Naive thymus-derived CD4-positive, alpha-beta T cell (primary cell): ENCODE measurements around the gene HNRNPUL1. TPM values are rescaled to one million over a fixed set of nuclear protein-coding genes. Genes with fewer than 3 reads are reported as not detected.

Experiments used
- ATAC-seq: fragments of 150-1000 bp; cut with Tn5 transposase; 2 replicates; pipeline ENCODE4 v1.10.0; 2021; ENCODE audit warnings: mild to moderate bottlenecking, moderate library complexity
- CTCF ChIA-PET: fragments of 350-600 bp; sonication (Branson Sonifier 250); formaldehyde crosslinking; loops from one replicate; lab custom pipeline; 2021; ENCODE audit warnings: antibody characterized with exemption; lab: Charles Lee
- POLR2A ChIA-PET: fragments of 350-600 bp; sonication (Branson Sonifier 250); formaldehyde crosslinking; loops from one replicate; lab custom pipeline; 2021; ENCODE audit warnings: antibody characterized with exemption, inconsistent platforms; lab: Charles Lee
- DNase-seq, 9 donors: peaks; one replicate each; pipeline versions ENCODE4 v3.0.0 to v3.0.0-alpha.2; 2020 to 2022; ENCODE audit warnings: mixed read lengths in 1 of 9
- H3K27ac ChIP-seq: one replicate; pipeline ENCODE4 v1.7.0; 2013; ENCODE audit warnings: mild to moderate bottlenecking, low read depth, low read length, moderate library complexity
- H3K27me3 ChIP-seq, 2 donors: one replicate each; pipeline ENCODE4 v1.7.0; 2013; ENCODE audit warnings: low read length in 2 of 2, mild to moderate bottlenecking in 2 of 2, moderate library complexity in 2 of 2; ENCODE audit not compliant: control insufficient read depth in 2 of 2, insufficient read depth in 2 of 2
- H3K36me3 ChIP-seq, 3 experiments: 1 replicate in 2 of 3; 2 replicates in 1 of 3; pipeline ENCODE4 v1.7.0; 2013; ENCODE audit warnings: low read length in 3 of 3, mild to moderate bottlenecking in 3 of 3, moderate library complexity in 1 of 3; ENCODE audit not compliant: insufficient read depth in 3 of 3, control insufficient read depth in 2 of 3
- H3K4me1 ChIP-seq, 2 donors: one replicate each; pipeline ENCODE4 v1.7.0; 2013; ENCODE audit warnings: low read length in 2 of 2, mild to moderate bottlenecking in 2 of 2, moderate library complexity in 1 of 2; ENCODE audit not compliant: control insufficient read depth in 2 of 2, insufficient read depth in 2 of 2
- H3K4me3 ChIP-seq: 2 replicates; pipeline ENCODE4 v1.7.0; 2013; ENCODE audit warnings: mild to moderate bottlenecking, low read length
- H3K9me3 ChIP-seq, 3 experiments: 1 replicate in 2 of 3; 2 replicates in 1 of 3; pipeline ENCODE4 v1.7.0; 2013; ENCODE audit warnings: low read length in 3 of 3; ENCODE audit not compliant: control insufficient read depth in 2 of 3
- H3K27ac Mint-ChIP-seq, 9 donors: one replicate each; pipeline ENCODE4 v1.8.0; 2020 to 2022; ENCODE audit warnings: mixed read lengths in 9 of 9, mild to moderate bottlenecking in 8 of 9, moderate library complexity in 5 of 9, inconsistent platforms in 2 of 9
- H3K27me3 Mint-ChIP-seq, 5 donors: one replicate each; pipeline ENCODE4 v1.8.0; 2021 to 2022; ENCODE audit warnings: mixed read lengths in 5 of 5, mild to moderate bottlenecking in 1 of 5
- H3K36me3 Mint-ChIP-seq, 5 donors: one replicate each; pipeline ENCODE4 v1.8.0; 2020 to 2022; ENCODE audit warnings: mixed read lengths in 5 of 5, mild to moderate bottlenecking in 3 of 5, inconsistent platforms in 1 of 5
- H3K4me1 Mint-ChIP-seq, 7 donors: one replicate each; pipeline ENCODE4 v1.8.0; 2020 to 2022; ENCODE audit warnings: mixed read lengths in 7 of 7, mild to moderate bottlenecking in 3 of 7, inconsistent platforms in 1 of 7
- H3K4me3 Mint-ChIP-seq, 10 donors: one replicate each; pipeline ENCODE4 v1.8.0; 2020 to 2022; ENCODE audit warnings: mild to moderate bottlenecking in 10 of 10, mixed read lengths in 10 of 10, moderate library complexity in 6 of 10, inconsistent platforms in 2 of 10
- H3K9me3 Mint-ChIP-seq, 11 donors: one replicate each; pipeline ENCODE4 v1.8.0; 2020 to 2022; ENCODE audit warnings: mixed read lengths in 11 of 11, mild to moderate bottlenecking in 4 of 11, inconsistent platforms in 1 of 11, moderate library complexity in 1 of 11
- intact Hi-C, 2 donors: fragments of 100-400 bp; cut with micrococcal nuclease; formaldehyde crosslinking; loops; one replicate each; pipeline ENCODE4 v1.15.1; 2023
- polyA plus RNA-seq, 2 donors: library from polyadenylated mRNA; unstranded; fragments of 300-500 nt; fragmentation: Illumina TruSeq; gene quantifications; one replicate each; pipeline ENCODE4 v1.2.3, GENCODE V29; 2021
- total RNA-seq, 6 experiments: library from RNA in 5 of 6; stranded (reverse) in 5 of 6; gene quantifications; 1 replicate in 5 of 6; 2 replicates in 1 of 6; pipeline ENCODE4 v1.2.3 and lab custom pipeline; 2021 to 2026

The HNRNPUL1 gene
- total and polyA plus RNA-seq, 7 experiments from 2014 or later, result 51.4 to 319 (median 270) TPM

DNA sequence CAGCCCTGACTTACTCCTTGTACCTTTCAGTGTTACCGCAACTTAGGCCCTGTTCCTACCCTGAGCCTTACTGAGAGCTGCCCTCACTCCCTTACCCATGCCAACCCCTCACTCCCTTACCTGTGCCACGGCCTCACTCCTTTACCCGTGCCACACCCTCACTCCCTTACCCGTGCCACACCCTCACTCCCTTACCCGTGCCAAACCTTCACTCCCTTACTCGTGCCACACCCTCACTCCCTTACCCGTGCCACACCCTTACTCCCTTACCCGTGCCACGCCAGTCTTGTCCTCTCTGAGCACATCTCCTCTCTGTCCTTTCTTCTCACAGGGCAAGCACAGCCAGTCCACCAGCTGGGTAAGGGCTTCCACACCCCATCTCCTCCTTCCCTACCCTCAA, 24.8 kb upstream of the HNRNPUL1 start:
- DNase-seq (no peak), ATAC-seq (no peak)
- H3K36me3 Mint-ChIP-seq, result no peaks in the 10 kb centered on the region
- ChIA-PET POLR2A (no interaction called here), CTCF (no interaction called here)
- H3K4me3 Mint-ChIP-seq, result no peak overlapping the region
- no peaks in the 10 kb centered on the region for H3K9me3 ChIP-seq
- H3K4me3 ChIP-seq, result no peak overlapping the region
- H3K27me3 Mint-ChIP-seq, result peaks cover 0 to 6% (median 0%) of the 10 kb centered on the region in 5 donors
- peaks cover 0 to 4% (median 0%) of the 10 kb centered on the region in 11 donors for H3K9me3 Mint-ChIP-seq
- H3K36me3 ChIP-seq, result no peaks in the 10 kb centered on the region
- H3K4me1 Mint-ChIP-seq, result peaks cover 0 to 4% (median 0%) of the 10 kb centered on the region in 7 donors
- intact Hi-C loops, result no loop called here
- no peak overlapping the region for H3K27ac Mint-ChIP-seq
- no peak overlapping the region for H3K27ac ChIP-seq
- H3K27me3 ChIP-seq, result no peaks in the 10 kb centered on the region
- no peaks in the 10 kb centered on the region for H3K4me1 ChIP-seq

DNA sequence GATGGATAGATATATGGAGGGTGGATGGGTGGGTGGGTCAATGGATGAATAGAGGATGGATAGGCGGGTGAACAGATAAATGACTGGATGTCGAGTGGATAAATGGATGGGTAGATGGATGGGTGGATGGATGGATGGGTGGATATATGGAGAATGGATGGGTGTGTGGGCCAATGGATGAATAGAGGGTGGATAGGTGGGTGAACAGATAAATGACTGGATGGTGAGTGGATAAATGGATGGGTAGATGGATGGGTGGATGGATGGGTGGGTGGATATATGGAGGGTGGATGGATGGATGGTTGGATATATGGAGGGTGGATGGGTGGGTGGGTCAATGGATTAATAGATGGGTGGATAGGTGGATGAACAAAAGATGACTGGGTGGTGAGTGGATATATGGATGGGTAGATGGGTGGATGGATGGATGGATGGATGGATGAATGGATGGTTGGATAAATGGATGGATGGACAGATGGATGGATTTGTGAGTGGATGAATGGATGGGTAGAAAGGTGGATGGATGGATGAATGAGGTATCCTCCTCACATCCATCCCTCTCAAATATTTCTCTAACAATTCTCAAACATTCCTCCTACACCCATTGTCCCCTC, 24.1 kb upstream of the HNRNPUL1 start:
- no peaks in the 10 kb centered on the region for H3K9me3 ChIP-seq
- peaks cover 0 to 6% (median 0%) of the 10 kb centered on the region in 5 donors for H3K27me3 Mint-ChIP-seq
- ChIA-PET POLR2A (no interaction called here), CTCF (no interaction called here)
- no peaks in the 10 kb centered on the region for H3K36me3 Mint-ChIP-seq
- H3K27ac Mint-ChIP-seq, result no peak overlapping the region
- no peak overlapping the region for H3K27ac ChIP-seq
- H3K4me3 Mint-ChIP-seq, result no peak overlapping the region
- no peak overlapping the region for H3K4me3 ChIP-seq
- no peaks in the 10 kb centered on the region for H3K36me3 ChIP-seq
- DNase-seq (no peak), ATAC-seq (no peak)
- peaks cover 0 to 4% (median 0%) of the 10 kb centered on the region in 7 donors for H3K4me1 Mint-ChIP-seq
- peaks cover 0 to 4% (median 0%) of the 10 kb centered on the region in 11 donors for H3K9me3 Mint-ChIP-seq
- no peaks in the 10 kb centered on the region for H3K4me1 ChIP-seq
- intact Hi-C loops, result no loop called here
- H3K27me3 ChIP-seq, result no peaks in the 10 kb centered on the region

GRCh38 chr19:41241859-41242258, 22.3 kb upstream of the HNRNPUL1 start:
- H3K27me3 ChIP-seq, result no peaks in the 10 kb centered on the region
- no peak overlapping the region for H3K4me3 Mint-ChIP-seq
- H3K9me3 Mint-ChIP-seq, result peaks cover 0 to 4% (median 0%) of the 10 kb centered on the region in 11 donors
- DNase-seq, result no peak
- peaks cover 0 to 6% (median 0%) of the 10 kb centered on the region in 5 donors for H3K27me3 Mint-ChIP-seq
- peaks cover 0 to 4% (median 0%) of the 10 kb centered on the region in 7 donors for H3K4me1 Mint-ChIP-seq
- H3K36me3 ChIP-seq, result no peaks in the 10 kb centered on the region
- H3K27ac Mint-ChIP-seq, result no peak overlapping the region
- no peaks in the 10 kb centered on the region for H3K36me3 Mint-ChIP-seq
- H3K4me1 ChIP-seq, result no peaks in the 10 kb centered on the region
- no peak overlapping the region for H3K27ac ChIP-seq
- H3K9me3 ChIP-seq, result no peaks in the 10 kb centered on the region
- POLR2A ChIA-PET, result interaction anchor here (0.6 kb wide), 1 partner anchor 207 kb away, joined by 3 read pairs; no protein-coding TSS in a partner anchor
- H3K4me3 ChIP-seq, result no peak overlapping the region
- intact Hi-C loops, result no loop called here
- CTCF ChIA-PET, result no interaction called here
- no peak for ATAC-seq

- intact Hi-C loops, result no loop called here
- H3K27ac Mint-ChIP-seq, result no peak overlapping the region
- no peaks in the 10 kb centered on the region for H3K4me1 ChIP-seq
- H3K9me3 ChIP-seq, result no peaks in the 10 kb centered on the region
- H3K27me3 ChIP-seq, result no peaks in the 10 kb centered on the region
- peaks cover 0 to 1% (median 0%) of the 10 kb centered on the region in 7 donors for H3K4me1 Mint-ChIP-seq
- POLR2A ChIA-PET, result no interaction called here
- H3K4me3 ChIP-seq, result no peak overlapping the region
- H3K9me3 Mint-ChIP-seq, result peaks cover 0 to 4% (median 0%) of the 10 kb centered on the region in 11 donors
- peaks cover 0 to 6% (median 0%) of the 10 kb centered on the region in 5 donors for H3K27me3 Mint-ChIP-seq
- ATAC-seq (no peak), DNase-seq (no peak)
- CTCF ChIA-PET, result interaction anchor here (0.6 to 0.7 kb wide), 2 partner anchors 609 to 1001 kb away, joined by 3 read pairs; no protein-coding TSS in a partner anchor
- H3K27ac ChIP-seq, result no peak overlapping the region
- no peak overlapping the region for H3K4me3 Mint-ChIP-seq
- no peaks in the 10 kb centered on the region for H3K36me3 Mint-ChIP-seq
- no peaks in the 10 kb centered on the region for H3K36me3 ChIP-seq
Observed at GRCh38 chr19:41244117-41244516, 20.1 kb upstream of the HNRNPUL1 start.

- DNase-seq (no peak), ATAC-seq (no peak)
- H3K4me3 ChIP-seq, result no peak overlapping the region
- ChIA-PET CTCF (no interaction called here), POLR2A (interaction anchor here (0.7 kb wide), 1 partner anchor 94 kb away, joined by 3 read pairs; no protein-coding TSS in a partner anchor)
- H3K36me3 ChIP-seq, result no peaks in the 10 kb centered on the region
- no peaks in the 10 kb centered on the region for H3K9me3 ChIP-seq
- H3K4me1 Mint-ChIP-seq, result peaks cover 0 to 1% (median 0%) of the 10 kb centered on the region in 7 donors
- no peak overlapping the region for H3K27ac Mint-ChIP-seq
- no peak overlapping the region for H3K4me3 Mint-ChIP-seq
- no peaks in the 10 kb centered on the region for H3K9me3 Mint-ChIP-seq
- H3K27me3 ChIP-seq, result no peaks in the 10 kb centered on the region
- intact Hi-C loops, result no loop called here
- H3K36me3 Mint-ChIP-seq, result no peaks in the 10 kb centered on the region
- H3K4me1 ChIP-seq, result no peaks in the 10 kb centered on the region
- no peaks in the 10 kb centered on the region for H3K27me3 Mint-ChIP-seq
- no peak overlapping the region for H3K27ac ChIP-seq
Observed at GRCh38 chr19:41245843-41246242, 18.3 kb upstream of the HNRNPUL1 start.

DNA sequence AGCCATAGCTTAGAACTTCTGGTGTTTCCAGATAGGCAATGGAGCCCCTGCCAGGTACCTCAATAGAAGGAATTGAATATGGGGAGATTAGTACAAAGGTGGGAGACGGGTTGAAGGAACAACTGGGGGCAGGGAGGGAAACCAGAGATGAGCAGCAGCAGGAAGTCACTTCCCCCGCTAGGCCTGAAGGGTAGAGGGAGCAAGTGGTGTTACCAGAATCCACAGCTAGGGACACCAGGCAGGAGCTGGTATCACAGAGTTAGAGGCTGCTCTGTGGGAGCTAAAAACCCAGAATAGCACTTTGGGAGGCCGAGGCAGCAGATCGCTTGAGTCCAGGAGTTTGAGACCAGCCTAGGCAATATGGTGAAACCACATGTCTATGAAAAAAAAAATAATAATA, 15.3 kb upstream of the HNRNPUL1 start:
- ATAC-seq (no peak), DNase-seq (no peak)
- intact Hi-C loops, result no loop called here
- Mint-ChIP-seq H3K9me3 (no peaks in the 10 kb centered on the region), H3K4me3 (no peak overlapping the region), H3K27me3 (peaks cover 0 to 8% (median 0%) of the 10 kb centered on the region in 5 donors), H3K36me3 (no peaks in the 10 kb centered on the region), H3K4me1 (peaks cover 0 to 4% (median 0%) of the 10 kb centered on the region in 7 donors), H3K27ac (peak overlapping the region in 1 of 9 donors; percentile 13)
- Histone ChIP-seq H3K27me3 (no peaks in the 10 kb centered on the region), H3K4me1 (no peaks in the 10 kb centered on the region), H3K9me3 (no peaks in the 10 kb centered on the region), H3K36me3 (no peaks in the 10 kb centered on the region), H3K27ac (no peak overlapping the region), H3K4me3 (no peak overlapping the region)
- ChIA-PET POLR2A (no interaction called here), CTCF (interaction anchor here (0.9 kb wide), 1 partner anchor 60 kb away, joined by 4 read pairs; no protein-coding TSS in a partner anchor)
